ENCODE data around the gene MBD5. TPM values are rescaled to one million over a fixed set of nuclear protein-coding genes. Genes with fewer than 3 reads are reported as not detected.

The MBD5 gene
- total RNA-seq: 11.5 and 26.3 TPM in 2 replicates

DNA sequence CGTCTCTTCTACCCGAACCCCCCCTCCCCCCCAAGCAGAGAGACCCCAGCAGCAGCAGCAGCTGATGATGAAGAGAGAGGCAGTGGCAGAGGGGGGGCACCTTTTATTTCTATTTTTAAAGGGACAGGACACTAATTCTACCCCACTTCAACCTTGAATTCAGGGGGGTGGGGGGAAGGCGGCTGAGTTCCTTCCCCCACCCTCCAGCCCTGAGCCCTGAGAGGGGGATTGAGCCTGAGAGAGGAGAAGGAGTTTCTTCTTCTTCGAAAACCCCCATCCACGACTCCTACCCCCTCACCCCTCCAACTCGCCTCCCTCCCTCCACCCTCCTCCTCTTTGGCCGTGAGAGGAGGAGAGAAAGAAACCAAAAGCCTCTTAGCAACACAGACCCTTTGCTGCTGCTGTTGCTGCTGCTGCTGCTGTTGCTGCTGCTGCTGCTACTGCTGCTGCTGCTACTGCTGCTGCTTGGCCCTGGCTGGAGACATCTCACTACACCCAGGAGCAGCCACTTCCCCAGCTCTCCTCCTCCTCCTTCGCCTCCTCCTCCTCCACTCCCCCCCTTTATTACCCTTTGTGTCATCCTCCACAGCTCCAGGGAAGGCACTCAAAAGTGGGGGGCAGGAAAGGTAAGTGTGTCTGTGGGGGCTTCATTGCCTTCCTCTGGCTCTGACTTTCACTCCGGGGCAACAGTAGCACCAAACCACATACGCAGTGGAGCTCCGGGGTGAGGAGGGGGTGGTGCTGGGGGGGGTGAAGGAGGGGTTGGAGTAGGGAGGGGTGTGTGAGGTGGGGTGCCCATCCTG lies at the start of gene MBD5:
Gene MBD5, plus strand, starts transcription at position 33 of the 803 bp plus-strand sequence.

DNA sequence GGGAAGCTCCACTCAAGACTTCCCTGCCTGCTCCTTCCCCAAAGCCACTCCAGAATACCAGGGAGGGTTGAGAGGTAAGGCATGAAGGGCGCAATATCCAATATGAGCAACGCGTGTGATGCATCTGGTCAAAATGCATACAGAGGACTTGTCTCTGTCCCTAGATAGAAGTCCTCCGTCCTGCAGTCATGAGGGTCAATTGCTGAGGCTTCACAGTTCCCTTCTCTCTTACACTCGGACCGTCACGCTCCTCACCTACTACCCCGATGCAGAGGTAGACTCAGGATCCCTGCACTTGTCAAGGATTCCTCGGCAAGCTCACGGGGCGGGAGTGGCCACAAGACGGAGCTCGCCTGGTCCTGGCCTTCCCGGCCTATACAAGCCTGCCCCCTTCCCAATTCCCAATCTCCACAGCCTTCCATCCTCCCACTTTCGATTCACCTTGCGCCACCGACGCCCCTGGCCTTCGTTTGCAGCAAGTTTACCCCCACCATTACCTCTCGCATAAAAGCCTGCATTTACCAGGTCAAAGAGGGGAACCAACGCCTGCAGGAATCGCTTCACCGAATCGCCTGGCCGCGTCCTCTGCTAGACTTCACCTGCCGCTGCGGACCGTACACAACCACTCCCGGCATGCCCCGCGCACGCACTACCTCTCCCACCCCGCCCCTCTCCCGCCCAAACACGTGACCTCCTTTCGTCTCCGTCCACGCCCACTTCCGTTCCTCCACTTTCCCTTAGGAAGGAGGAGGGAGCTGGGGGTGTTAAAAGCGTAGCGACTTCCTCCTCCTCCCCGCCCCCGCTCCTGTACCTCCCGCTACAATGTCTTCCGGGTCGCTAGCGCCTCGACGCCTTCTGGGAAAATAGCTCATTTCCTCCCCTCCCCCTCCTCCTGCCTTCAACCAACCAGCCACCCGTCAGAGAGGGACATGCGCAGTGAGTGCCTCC lies 506 bp upstream of the MBD5 start, which contains the start of gene ORC4:
Gene ORC4, minus strand, starts transcription at position 627 of the 948 bp plus-strand sequence. CDS start 44,779 bp downstream, outside the sequence.

Other genes with a start within 250 kb of the MBD5 start
- 10.6 and 51.3 TPM in 2 replicates for gene ACVR2A, start 176.1 kb upstream of the MBD5 start, total RNA-seq
- gene ORC4, start 354 bp upstream of the MBD5 start, total RNA-seq: 32.3 and 91.6 TPM in 2 replicates

Data from epithelial cell of alveolus of lung (primary cell).